HG02571 (cell line): ENCODE measurements around the gene BLCAP.

Source experiments
- ATAC-seq: cut with Tn5 transposase; IDR thresholded peaks from one replicate; pipeline ENCODE4 v1.9.1; 2021; ENCODE audit warnings: mild to moderate bottlenecking, moderate library complexity; ENCODE audit not compliant: unreplicated experiment

BLCAP gene

DNA sequence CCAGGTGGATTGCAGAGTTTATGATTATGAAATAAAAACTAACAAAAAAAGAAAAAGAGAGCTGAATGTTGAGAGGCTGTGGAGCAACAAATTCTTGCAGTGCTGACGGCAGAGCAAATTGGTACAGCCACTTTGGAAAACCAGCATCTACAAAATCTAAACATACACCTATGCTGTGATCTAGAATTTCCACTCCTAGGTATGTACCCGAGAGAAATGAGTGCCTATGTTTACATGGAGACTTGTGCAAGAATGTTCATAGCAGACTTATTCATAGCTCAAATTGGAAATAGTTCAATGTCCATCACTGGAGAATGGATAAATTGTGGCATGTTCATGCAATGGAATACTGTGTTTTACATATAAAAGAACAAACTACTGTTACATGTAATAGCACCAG is 3.0 kb upstream of the BLCAP start:
- ATAC-seq = no peak

DNA sequence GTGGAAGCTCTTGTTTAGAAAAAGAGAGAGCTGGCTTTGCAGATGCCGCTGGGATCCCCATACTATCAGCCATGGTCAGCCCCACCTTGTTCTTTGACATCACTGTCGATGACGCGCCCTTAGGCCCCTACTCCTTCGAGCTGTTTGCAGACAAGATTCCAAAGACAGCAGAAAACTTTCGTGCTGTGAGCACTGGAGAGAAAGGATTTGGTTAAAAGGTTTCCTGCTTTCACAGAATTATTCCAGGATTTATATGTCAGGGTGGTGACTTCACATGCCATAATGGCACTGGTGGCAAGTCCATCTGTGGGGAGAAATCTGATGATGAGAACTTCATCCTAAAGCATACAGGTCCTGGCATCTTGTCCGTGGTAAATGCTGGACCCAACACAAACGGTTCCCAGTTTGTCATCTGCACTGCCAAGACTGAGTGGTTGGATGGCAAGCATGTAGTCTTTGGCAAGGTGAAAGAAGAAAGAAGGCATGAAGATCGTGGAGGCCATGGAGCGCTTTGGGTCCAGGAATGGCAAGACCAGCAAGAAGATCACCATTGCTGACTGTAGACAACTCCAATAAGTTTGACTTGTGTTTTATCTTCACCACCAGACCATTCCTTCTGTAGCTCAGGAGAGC is 2.4 kb upstream of the BLCAP start:
- ATAC-seq = no peak

DNA sequence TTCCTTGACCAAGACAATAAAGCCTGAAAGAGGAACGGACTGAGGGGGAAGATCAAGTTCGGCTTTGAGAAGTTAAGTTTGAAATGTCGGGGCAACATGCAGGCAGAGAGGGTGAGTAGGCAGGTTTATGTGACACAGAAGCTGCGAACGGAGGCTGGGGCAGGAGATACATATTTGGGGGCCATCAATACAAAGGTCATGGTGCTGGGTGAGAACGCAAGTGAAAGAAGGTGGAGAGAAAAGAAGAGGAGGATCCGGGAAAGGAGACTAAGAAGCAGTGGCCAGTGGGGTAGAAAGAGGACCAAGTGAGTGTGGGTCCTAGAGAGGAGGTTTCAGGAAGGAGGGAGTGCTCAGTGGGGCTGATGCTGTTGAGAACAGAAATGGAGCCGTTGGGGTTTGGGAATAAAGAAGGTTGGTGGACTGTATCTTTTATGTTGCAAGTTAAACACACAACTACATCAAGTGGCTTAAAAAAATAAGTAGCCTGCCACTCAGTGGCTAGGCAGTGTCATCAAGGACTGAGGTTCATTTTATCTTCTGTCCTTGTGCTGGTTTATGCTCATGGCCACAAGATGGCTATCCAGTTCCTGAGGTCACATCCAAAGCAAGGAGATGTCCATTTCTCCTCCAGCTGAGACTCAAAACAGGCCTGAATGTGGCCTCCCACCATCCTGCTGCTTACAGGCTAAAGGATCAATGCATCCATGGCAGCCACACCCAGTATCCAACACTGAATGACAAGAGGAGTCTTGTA is 1.7 kb upstream of the BLCAP start:
- ATAC-seq = no peak

DNA sequence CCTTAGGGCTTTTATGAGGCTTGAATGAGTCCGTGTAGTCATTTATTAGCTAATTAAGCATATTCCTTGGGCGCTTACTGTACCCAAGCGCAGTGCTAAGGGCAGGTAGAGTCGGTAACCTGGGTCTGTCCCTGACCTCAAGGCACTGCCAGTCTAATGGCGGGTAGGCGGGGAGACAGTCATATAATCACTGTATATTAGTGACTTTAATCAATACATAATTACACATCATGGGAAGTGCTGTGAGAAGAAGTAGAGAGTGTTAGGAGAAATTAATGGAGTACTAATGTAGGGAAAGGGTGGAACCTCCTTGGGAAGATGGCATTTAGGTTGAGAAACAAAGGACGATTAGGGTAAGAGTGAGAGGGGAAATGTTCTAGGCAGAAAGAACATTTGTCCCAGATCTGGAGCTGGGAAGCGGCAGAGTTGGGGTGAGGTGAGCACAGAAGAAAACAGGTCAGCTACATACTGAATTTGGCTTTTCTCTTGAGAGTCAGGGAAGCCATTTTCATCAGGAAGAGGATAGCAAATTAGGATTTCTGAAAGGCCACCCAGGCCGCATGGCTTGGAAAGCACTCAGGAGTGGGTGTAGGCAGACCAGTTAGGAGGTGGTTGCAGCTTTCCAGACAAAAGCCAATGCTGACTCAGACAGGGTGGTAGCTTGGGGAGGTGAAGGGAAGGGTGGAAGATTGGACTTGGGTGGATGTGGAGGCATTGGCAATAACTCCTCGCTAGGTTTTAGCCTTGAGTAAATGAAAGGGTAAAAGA is 954 bp upstream of the BLCAP start:
- no peak for ATAC-seq

DNA sequence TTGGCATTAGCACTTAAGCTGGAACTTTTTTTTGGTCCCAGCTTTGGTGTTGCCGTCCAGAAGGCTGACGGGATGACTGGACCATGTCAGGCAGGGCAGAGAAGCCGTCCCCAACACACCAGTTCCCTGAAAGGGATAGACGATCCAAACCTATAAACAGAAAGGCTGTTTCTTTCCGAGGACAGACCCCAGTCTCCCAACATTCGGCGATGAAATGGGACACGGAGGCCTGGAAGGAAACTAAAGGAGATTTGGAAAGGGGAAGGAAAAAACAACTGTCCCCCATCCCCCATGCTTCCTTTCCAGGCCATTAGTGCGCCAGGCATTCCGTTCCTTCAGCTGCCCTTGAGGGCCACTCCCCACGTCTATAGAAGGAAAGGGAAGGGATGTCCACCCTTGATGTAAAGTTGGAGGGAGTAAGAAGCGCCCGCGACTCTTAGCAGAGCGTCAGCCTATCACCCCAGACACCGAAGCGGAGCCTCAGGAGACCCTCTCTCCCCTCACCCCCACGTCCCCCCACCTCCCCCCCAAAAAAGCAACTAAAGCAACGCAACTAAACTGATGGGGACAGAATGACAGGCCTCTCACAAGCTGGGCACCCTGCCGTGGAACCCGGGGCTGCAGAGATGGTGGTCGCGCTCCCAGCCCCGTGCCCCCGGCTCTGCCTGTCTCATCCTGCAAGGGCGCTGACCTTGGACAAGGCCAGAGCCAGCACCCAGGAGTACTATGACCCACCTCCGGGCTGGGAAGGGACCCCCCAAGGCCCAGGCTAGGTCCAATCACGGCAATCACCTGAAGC is 638 bp downstream of the BLCAP start:
- no peak for ATAC-seq

DNA sequence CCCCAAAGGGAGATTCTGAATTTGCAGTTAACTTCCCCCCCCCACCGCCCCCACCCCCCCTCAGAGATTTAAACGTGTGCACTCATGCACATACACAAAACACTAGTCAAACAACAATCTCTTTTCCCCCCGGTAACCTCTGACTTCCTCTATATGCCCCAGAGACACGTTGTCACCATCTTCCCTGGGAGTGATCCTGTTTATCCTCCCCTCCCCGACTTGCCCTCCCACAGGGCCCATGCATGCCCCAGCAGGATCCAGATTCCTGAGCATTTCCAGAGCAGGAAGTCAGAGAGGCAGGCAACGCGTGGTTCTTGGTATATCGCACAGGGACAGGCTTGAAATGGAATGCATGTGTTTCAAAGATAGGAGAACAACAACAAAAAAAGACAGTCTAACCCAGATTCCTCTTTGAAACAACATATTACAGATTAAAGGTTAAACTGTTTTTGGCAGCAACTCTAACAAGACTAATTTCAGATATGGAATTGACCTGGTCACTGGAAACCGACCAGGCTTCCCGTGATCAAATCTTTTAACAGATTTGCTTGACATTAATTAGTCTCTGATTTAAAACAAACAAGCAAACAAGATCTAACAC is 1.3 kb downstream of the BLCAP start:
- no peak for ATAC-seq

DNA sequence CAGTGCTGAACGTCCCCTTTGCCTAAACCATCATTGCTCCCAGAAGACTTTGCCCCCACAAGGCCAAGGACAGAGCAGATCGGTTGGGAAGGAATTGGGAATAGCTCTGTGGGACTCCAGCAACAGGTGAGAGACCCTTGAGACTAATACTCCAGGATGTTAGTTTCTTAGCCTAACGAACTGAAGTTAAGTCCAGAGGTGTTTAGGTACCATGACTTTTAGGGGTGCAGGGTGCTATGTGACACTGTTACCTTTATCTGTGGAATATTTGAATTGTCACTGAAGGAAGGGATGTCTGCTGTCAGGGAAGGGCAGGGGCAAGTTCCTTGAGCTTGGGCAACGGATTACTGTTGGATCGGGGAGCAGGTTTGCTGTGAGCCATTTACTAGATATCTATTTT is 1.9 kb downstream of the BLCAP start:
- no peak for ATAC-seq

DNA sequence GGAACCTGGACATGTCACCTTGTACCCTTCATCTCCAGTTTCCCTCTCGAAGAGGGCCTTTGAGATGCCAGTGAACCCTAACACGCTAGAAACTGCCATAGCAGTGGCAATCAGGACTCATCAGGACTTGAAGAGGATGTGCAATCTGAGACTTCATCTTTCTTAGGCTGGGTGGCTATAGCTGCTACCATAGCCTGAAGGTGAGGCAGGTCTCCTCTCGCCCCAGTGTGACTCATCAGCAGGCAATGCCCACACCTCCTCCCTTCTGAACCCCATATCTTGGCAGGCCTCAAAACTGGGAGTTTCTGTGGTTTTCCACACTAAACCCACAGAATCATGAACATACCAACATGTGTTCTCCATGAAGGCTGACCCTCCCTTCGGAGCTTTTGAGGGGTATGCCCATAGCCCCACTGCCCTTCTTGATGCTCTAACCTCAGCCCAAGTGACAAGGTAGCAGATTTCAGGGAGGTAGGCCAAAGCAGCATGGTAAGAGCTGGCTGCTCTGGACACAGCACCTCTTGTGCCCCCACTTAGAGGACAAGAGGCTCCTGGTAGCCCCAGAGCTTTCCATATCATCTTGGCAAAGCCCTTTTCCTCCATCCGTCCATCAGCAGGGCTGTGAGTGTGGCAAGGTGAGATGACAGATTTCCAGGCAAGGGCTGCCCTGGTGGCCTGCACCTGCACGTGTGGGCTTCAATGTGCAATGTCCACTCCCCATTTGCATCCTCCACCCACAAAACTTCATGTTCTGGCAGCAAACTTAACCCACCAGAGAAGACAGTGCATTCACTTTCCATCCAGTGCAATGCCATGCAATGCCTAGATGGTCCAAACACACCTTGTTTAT is 2.6 kb downstream of the BLCAP start:
- no peak for ATAC-seq

DNA sequence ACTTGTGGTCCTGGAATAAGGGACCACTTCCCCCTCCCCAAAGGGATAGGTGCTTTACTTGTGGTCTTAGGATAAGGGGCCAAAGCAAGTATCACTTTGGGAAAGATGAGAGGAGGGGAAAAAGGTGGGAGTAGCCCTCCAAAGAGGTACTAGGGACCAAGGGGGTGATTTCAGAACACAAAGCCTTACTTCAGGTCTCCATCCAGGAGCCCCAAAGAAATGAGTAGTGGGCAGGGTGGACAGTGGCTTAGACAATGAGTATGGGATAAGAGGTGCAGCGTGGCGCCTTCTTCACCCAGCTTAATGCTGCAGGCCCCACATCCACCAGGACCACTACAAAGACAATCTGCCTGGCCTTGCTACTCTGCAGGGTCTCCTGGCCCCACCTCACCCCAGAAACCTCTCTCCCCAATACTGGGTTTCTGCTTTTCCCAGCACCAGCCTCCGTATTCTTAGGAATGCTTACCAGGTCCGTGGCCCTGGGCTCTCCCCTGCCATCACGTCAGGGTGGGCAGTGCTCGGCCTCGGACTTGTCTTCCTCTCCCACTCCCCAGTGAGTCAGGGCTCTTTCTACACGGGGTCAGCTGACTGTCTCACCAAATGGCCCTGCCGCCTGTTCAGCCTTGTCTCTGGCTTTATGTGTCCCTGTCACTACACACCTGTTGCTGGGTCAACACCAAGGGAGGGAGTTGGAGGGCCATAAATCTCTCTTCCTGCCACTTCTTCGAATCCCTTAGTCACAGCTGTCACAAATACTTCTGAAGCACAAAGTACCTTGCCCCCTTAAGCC is 3.6 kb downstream of the BLCAP start:
- ATAC-seq = no peak

DNA sequence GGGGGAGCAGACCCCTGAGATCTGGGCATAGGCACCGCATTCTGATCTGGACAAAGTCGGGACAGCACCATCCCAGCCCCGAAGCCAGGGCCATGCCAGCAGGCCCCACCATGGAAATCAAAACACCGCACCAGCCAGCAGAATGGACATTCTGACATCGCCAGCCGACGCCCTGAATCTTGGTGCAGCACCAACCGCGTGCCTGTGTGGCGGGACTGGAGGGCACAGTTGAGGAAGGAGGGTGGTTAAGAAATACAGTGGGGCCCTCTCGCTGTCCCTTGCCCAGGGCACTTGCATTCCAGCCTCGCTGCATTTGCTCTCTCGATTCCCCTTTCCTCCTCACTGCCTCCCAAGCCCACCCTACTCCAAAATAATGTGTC is 4.7 kb downstream of the BLCAP start:
- ATAC-seq = no peak

DNA sequence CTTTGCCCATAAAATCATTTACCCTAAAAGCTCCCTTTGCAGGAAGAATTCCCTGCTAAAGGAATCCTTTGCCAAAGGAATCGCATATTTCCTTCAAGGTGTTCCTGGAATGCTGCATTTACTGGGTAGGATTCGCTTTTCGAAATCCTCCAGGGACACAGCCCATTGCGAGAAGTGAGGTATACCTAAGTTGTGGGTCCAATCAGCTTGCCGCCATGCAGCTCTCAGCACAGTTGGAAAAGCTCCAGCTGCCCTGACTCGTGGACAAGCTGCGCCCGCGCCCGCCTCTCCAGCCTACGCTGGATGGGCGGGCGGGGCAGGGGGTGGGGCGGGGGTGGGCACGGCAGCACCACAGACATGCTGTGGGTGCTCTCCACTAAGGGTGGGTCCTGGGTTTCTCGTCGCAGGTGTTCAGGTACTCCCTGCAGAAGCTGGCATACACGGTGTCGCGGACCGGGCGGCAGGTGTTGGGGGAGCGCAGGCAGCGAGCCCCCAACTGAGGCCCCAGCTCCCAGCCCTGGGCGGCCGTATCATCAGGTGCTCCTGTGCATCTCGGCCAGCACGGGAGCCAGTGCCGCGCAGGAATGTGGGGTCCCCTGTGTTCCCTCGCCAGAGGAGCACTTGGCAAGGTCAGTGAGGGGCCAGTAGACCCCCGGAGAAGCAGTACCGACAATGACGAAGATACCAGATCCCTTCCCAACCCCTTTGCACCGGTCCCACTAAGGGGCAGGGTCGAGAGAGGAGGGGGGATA is 5.2 kb downstream of the BLCAP start:
- no peak for ATAC-seq

DNA sequence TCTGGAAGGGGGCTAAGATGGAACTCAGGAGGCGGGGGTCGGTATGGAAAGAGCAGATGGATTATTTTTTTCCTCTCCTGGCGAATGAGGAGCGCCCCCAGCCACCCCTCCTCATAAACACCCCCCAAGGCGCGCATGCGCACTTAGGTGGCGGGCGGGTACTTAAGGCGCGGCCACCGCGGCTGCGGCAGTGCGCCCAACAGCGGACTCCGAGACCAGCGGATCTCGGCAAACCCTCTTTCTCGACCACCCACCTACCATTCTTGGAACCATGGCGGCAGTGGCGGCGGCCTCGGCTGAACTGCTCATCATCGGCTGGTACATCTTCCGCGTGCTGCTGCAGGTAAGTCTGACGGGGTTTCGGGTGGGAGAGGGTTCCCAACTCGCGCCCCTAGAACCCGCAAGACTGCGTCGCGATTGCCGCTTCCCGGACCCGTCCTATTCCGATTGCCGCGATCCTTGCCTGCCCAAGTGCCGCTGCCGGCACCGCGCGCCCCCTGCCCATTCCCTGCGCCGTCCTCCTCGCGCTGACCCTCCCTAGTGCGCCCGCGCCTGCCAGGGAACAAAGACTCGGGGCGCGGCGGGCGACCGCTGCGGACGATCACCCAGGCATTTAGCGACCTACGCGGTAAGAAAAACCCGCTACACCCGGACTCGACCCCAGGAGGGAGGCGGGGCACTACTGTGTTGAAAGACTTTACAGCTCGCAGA is 6.5 kb downstream of the BLCAP start, which contains the start of gene NNAT:
Gene NNAT, plus strand, starts transcription at position 190 of the 711 bp plus-strand sequence. Its CDS starts 82 bp downstream, at position 272.
- no peak for ATAC-seq

DNA sequence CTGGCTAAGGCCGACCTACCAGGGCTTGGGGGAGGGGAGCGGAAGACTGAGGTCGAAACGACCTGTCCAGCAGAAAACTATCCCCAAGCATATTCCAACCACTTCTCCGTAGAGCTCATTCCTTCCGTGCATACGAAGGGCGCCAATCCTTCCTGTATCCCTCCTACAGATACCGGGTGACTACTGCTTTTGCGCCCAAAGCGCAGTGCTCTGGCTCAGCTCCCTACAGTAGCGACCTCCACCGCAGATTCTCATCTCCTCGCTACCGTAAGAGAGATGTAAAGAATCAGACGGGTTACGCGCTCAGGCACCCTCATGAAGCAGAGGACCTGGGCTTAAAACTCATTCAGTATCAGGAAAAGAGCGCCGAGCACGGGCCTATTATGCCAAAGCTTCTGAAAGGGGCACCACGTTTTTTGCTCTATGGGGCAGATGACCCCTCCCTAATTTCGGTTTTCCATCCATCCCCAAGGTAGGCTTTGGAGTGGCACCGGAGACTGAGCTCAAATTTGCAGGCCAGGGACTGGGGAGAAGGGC is 7.2 kb downstream of the BLCAP start:
- no peak for ATAC-seq

DNA sequence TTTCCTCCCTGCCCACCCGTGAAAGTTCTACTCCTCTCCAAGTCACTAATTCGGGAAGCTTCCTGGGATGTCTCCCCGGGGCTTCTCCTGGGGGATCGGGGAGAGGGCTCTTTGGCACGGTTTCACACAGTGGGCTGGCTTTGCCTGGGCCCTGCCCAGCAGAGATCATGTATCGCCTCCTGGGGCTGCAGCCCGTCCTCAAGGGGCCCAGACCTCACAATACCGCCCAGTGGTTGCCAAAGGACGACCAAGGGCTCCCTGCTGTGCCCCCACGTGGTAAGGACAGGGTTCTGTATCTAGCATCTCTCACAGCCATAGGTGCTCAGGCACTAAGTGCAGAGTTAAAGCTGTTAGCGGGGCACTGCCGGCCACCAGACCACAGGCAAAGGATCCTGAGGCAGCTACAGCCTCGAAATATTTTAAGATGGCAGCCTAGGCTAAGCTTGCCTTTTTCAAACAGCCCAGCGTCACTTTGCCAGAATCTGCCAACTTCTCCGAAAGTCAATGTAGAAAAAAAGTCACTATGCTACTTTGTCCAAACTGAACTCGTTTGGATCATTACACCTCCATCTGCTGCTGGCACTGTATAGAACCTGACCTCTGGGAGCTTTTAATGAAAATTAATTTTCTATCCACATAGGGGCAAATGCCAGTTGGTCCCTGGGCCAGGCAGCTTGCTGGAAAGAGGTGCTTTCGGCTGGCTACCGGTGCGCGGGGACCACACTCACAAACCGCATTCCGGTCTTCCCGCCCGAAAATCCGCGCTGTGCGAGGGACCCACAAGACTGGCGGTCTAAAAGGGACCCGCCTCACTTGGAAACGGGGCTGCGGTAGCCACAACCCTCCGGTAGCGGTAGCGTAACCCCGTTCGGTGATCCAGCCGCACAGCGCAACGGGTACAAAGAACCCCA is 7.9 kb downstream of the BLCAP start:
- ATAC-seq = no peak

DNA sequence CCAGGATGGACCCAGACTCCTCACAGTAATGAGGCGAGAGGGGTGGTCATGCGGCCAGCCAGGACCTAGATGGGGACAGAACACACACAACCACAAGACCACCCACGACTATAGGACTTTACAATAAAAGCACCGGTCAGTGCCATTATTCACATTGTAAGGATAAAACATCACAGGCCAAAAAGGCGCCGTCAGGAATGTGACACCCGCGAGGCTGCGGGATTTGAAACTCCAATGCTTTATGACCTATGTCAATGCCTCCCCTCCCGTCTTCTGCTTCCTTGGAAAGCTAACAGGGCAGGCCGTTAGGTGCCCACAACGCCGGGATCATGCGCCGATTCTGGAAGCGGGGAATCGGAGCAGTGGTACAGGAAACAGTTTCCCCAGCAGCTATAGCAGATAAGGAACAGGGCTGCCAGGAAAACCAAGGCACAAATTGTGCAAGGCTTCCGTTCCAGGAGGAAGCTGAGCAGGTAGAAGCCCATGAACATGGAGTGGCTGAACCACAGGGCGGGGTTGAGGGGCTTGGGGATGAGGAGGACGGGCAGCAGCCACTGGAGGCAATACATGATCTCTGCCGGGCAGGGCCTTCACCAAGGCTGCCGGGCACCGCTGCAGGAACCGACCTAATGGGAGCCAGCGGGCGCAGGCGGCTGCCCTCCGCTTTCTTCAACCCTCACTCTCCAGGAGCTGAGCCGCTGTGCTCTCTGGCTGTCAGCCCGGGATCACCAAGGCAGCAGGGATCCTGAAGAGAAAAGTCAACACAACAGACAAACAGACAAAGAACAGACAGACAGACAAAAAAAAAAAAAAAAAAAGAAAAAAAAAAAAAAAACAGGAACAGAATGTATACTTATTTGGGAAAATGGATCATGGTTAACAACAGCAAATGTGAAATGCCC is 8.8 kb downstream of the BLCAP start:
- no peak for ATAC-seq
